Measurements from ENCODE around the gene GPR78.

The GPR78 gene

DNA sequence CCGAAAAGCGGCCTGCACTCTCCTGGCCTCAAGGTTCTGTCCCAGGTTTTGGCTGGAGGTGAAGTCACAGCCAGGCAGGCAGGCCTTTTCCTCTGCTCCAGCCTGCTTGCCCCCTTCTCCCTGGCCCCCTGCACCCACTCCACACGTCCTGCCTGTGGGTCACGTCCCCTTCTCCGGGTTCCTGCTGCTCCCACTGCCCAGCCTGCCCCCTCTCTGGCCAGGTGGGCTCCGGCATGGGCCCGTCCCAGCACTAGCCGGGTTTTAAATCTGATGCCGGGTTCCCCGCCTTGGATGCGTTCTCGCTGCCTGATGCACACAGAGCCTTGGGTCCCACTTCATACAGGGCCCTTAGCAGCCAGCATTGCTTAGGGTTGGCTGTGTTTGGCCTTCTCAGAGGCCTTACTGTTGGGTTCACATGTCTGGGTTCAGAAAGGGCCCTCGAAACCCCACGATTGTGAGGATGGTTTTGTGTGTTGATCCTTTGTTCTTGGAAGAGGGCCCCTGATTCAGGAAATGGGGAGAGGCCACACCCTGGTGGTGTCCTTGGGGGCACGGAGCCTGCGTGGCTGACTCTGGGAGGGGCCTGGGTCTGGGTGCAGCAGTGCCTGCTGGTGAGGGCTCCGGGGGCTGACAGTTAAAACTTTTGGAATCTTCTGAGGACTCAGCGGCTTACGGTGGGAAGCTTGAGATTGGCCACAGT is 18.3 kb downstream of the GPR78 start:
- Histone ChIP-seq H3K36me3 (replicated peaks; ENCODE audit: low read depth, low read length) (no peaks in the 10 kb centered on the region), H3K4me2 (ENCODE audit: low read length) (no peak overlapping the region), H2AFZ (ENCODE audit: low read depth, low read length) (no peak overlapping the region), H4K20me1 (ENCODE audit: insufficient read depth, low read length) (no peaks in the 10 kb centered on the region), H3K9me3 (ENCODE audit: insufficient read depth, low read length) (no peaks in the 10 kb centered on the region), H3K4me1 (ENCODE audit: low read length) (no peaks in the 10 kb centered on the region), H3K79me2 (ENCODE audit: low read length) (no peaks in the 10 kb centered on the region), H3K27ac (ENCODE audit: low read length) (no peak overlapping the region), H3K4me3 (ENCODE audit: low read length) (no peak overlapping the region), H3K27me3 (ENCODE audit: low read depth, low read length) (no peaks in the 10 kb centered on the region), H3K9ac (ENCODE audit: low read length) (no peak overlapping the region)
- TF ChIP-seq, protein P1, sequence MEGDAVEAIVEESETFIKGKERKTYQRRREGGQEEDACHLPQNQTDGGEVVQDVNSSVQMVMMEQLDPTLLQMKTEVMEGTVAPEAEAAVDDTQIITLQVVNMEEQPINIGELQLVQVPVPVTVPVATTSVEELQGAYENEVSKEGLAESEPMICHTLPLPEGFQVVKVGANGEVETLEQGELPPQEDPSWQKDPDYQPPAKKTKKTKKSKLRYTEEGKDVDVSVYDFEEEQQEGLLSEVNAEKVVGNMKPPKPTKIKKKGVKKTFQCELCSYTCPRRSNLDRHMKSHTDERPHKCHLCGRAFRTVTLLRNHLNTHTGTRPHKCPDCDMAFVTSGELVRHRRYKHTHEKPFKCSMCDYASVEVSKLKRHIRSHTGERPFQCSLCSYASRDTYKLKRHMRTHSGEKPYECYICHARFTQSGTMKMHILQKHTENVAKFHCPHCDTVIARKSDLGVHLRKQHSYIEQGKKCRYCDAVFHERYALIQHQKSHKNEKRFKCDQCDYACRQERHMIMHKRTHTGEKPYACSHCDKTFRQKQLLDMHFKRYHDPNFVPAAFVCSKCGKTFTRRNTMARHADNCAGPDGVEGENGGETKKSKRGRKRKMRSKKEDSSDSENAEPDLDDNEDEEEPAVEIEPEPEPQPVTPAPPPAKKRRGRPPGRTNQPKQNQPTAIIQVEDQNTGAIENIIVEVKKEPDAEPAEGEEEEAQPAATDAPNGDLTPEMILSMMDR (IDR thresholded peaks at IDR 0.05; ENCODE audit: low read depth, low read length) = no peak
- TF ChIP-seq EZH2phosphoT487 (IDR thresholded peaks at IDR 0.05; ENCODE audit: low read depth) = no peak

DNA sequence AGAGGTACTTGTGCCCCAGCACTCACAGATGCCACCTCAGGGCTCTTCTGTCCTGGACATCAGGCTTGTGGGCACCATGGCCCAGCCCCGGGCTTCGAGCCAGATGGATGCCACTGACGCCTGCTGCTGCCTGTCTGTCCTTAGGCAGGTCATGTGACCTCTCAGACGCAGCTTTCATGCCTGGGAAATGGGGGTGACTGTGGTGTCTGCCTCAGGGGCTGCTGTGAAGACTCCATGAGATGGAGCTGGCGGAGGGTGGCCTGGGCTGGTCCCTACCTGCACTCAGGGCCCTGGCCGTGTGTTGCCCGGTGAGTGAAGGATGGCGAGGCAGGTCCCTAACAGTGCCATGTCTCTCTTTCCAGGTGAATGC is 18.9 kb downstream of the GPR78 start:
- Histone ChIP-seq H3K4me3 (ENCODE audit: low read length) (no peak overlapping the region), H3K79me2 (ENCODE audit: low read length) (no peaks in the 10 kb centered on the region), H3K4me2 (ENCODE audit: low read length) (no peak overlapping the region), H4K20me1 (ENCODE audit: insufficient read depth, low read length) (no peaks in the 10 kb centered on the region), H3K9ac (ENCODE audit: low read length) (no peak overlapping the region), H3K36me3 (replicated peaks; ENCODE audit: low read depth, low read length) (no peaks in the 10 kb centered on the region), H3K27me3 (ENCODE audit: low read depth, low read length) (no peaks in the 10 kb centered on the region), H3K9me3 (ENCODE audit: insufficient read depth, low read length) (no peaks in the 10 kb centered on the region), H2AFZ (ENCODE audit: low read depth, low read length) (no peak overlapping the region), H3K27ac (ENCODE audit: low read length) (no peak overlapping the region), H3K4me1 (ENCODE audit: low read length) (no peaks in the 10 kb centered on the region)
- TF ChIP-seq, protein P1 (IDR thresholded peaks at IDR 0.05; ENCODE audit: low read depth, low read length) = no peak
- TF ChIP-seq EZH2phosphoT487 (IDR thresholded peaks at IDR 0.05; ENCODE audit: low read depth) = no peak

DNA sequence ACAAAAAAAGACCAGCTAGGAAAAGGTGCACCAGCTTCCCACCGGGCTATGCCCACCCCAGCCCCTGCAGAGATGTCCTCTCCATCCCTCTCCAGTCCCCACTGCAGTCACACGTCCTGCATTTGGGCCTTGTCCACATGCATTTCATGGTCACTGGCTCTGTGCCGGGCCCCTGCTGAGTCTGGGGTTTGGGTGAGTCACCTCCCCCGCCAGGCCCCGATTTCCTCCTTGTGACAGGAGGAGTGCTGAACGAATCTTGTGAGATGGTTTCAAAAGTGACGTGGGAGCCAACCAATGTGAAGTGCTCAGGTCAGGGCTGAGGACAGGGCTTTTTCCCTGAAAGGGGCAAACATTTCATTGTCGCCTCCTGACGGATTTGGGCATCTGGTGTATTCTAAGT is 19.5 kb downstream of the GPR78 start:
- H3K79me2 ChIP-seq (ENCODE audit: low read length) = no peaks in the 10 kb centered on the region

DNA sequence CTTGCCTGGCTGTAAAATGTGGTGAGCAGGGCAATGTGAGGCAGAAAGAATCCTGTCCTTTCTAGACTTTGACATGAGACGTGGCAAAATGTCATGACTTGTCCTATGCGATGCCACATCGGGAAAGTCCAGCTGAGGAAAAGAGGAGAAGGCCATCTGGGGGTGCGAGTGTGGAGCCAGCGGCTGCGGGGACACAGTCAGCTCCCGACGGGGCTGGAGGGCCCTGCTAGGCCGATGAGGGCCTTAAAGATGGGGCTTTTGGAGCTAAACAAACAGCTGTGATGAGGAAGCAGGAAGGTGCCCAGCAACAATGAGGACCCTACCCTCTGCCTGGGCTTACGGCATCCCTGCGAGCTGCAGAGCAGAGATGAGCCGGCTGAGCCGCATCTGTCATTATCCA is 20.1 kb downstream of the GPR78 start:
- no peak overlapping the region for H3K27ac ChIP-seq (ENCODE audit: low read length)
- no peaks in the 10 kb centered on the region for H3K27me3 ChIP-seq (ENCODE audit: low read depth, low read length)
- no peaks in the 10 kb centered on the region for H4K20me1 ChIP-seq (ENCODE audit: insufficient read depth, low read length)
- H3K4me2 ChIP-seq (ENCODE audit: low read length) = no peak overlapping the region
- TF ChIP-seq EZH2phosphoT487 (IDR thresholded peaks at IDR 0.05; ENCODE audit: low read depth) = no peak
- TF ChIP-seq, protein P1 (IDR thresholded peaks at IDR 0.05; ENCODE audit: low read depth, low read length) = no peak
- no peaks in the 10 kb centered on the region for H3K36me3 ChIP-seq (replicated peaks; ENCODE audit: low read depth, low read length)
- H2AFZ ChIP-seq (ENCODE audit: low read depth, low read length) = no peak overlapping the region
- no peaks in the 10 kb centered on the region for H3K4me1 ChIP-seq (ENCODE audit: low read length)
- no peak overlapping the region for H3K4me3 ChIP-seq (ENCODE audit: low read length)
- H3K9me3 ChIP-seq (ENCODE audit: insufficient read depth, low read length) = no peaks in the 10 kb centered on the region
- no peak overlapping the region for H3K9ac ChIP-seq (ENCODE audit: low read length)
- H3K79me2 ChIP-seq (ENCODE audit: low read length) = no peaks in the 10 kb centered on the region

More for the DNA sequence above, 19.5 kb downstream of the GPR78 start:
- Histone ChIP-seq H3K9ac (ENCODE audit: low read length) (no peak overlapping the region), H3K4me2 (ENCODE audit: low read length) (no peak overlapping the region), H3K27me3 (ENCODE audit: low read depth, low read length) (no peaks in the 10 kb centered on the region), H4K20me1 (ENCODE audit: insufficient read depth, low read length) (no peaks in the 10 kb centered on the region), H3K4me3 (ENCODE audit: low read length) (no peak overlapping the region), H3K9me3 (ENCODE audit: insufficient read depth, low read length) (no peaks in the 10 kb centered on the region), H3K27ac (ENCODE audit: low read length) (no peak overlapping the region), H3K4me1 (ENCODE audit: low read length) (no peaks in the 10 kb centered on the region), H2AFZ (ENCODE audit: low read depth, low read length) (no peak overlapping the region), H3K36me3 (replicated peaks; ENCODE audit: low read depth, low read length) (no peaks in the 10 kb centered on the region)
- TF ChIP-seq, protein P1 (IDR thresholded peaks at IDR 0.05; ENCODE audit: low read depth, low read length) = no peak
- no peak for TF ChIP-seq EZH2phosphoT487 (IDR thresholded peaks at IDR 0.05; ENCODE audit: low read depth)
